NB4 (cell line): ENCODE measurements around the gene PSD.
A peak's percentile ranks its signal among the peaks of the same experiment; 100 is the strongest.
"Not testable (repeated sequence)": the region's sequence is repeated elsewhere in the genome, so short reads cannot be mapped to it uniquely, and the experiment has no call there.

Source experiments
- DNase-seq: peaks from one replicate; pipeline ENCODE4 v3.0.0; 2010; ENCODE audit warnings: low read depth
- H3K4me3 ChIP-seq: one replicate; pipeline ENCODE4 v1.5.1; 2011; ENCODE audit warnings: mild to moderate bottlenecking, low read depth, low read length, moderate library complexity
- MYC ChIP-seq: IDR thresholded peaks from 2 replicates; pipeline ENCODE4 v1.6.1; 2011; ENCODE audit warnings: low read depth, low read length
- POLR2A ChIP-seq: IDR thresholded peaks from 2 replicates; pipeline ENCODE4 v1.6.1; 2011; ENCODE audit warnings: mild to moderate bottlenecking; ENCODE audit not compliant: insufficient read length; ENCODE audit errors: extremely low read depth
- TF ChIP-seq, protein P1 (sequence below): IDR thresholded peaks from one replicate; pipeline ENCODE4 v1.5.1; 2012; ENCODE audit warnings: low read depth, low read length
- TF ChIP-seq, protein P2 (sequence below): IDR thresholded peaks from 2 replicates; pipeline ENCODE4 v1.6.1; 2011; ENCODE audit warnings: low read depth, low read length

Gene PSD

GRCh38 chr10:102462512-102463054 is 44.0 kb upstream of the PSD start:
- no peak for DNase-seq
- no peak overlapping the region for H3K4me3 ChIP-seq
- no peak for TF ChIP-seq POLR2A
- TF ChIP-seq, protein P1, sequence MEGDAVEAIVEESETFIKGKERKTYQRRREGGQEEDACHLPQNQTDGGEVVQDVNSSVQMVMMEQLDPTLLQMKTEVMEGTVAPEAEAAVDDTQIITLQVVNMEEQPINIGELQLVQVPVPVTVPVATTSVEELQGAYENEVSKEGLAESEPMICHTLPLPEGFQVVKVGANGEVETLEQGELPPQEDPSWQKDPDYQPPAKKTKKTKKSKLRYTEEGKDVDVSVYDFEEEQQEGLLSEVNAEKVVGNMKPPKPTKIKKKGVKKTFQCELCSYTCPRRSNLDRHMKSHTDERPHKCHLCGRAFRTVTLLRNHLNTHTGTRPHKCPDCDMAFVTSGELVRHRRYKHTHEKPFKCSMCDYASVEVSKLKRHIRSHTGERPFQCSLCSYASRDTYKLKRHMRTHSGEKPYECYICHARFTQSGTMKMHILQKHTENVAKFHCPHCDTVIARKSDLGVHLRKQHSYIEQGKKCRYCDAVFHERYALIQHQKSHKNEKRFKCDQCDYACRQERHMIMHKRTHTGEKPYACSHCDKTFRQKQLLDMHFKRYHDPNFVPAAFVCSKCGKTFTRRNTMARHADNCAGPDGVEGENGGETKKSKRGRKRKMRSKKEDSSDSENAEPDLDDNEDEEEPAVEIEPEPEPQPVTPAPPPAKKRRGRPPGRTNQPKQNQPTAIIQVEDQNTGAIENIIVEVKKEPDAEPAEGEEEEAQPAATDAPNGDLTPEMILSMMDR = no peak
- TF ChIP-seq, protein P2, sequence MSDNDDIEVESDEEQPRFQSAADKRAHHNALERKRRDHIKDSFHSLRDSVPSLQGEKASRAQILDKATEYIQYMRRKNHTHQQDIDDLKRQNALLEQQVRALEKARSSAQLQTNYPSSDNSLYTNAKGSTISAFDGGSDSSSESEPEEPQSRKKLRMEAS = no peak
- no peak for TF ChIP-seq MYC

DNA sequence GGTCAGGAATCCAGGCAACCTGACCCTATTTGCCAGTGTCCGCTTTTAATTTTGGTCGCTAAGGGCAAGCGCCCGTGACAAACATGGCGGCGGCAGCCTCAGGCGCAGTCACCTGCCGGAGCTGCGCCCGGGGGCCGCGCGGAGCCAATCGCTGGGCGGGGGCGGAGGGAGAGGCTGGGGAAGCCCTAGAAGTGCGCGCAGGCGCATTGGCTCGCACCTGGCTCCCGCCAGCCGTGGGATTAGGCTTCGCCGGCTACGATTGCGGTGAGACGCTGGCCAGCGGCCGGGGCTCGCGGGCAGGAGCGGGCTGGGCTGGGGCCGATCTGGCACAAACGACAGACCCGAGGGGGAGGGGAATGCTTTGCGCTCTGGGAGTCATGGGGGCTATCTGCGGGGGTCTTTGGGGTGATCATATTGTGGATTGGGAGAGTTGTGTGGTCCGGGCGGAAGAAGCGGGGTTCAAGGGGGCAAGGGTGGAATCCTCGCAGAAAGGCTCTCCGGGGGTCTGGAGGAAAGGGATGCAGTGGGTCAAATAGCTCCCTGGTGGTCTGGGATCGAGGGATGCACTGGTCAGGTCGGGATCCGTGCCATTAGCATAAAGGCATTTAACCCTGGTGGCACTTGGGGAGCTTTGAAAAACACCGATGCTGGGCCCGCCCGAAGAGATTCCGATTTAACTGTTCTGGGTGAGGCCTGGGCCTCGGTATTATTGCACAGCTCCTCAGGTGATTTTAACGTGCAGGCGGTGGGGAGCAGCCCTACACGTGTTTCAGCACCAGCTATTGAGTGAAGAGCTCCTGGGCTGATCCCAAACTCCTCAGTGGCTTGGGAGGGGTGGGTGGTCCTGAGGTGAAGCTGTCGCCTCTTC is 42.8 kb upstream of the PSD start:
- H3K4me3 ChIP-seq = peak overlapping the region; percentile 42
- DNase-seq = peak; percentile 90
- TF ChIP-seq MYC (no peak; the same call in 1 of the 2 replicates), POLR2A (no peak)
- TF ChIP-seq, protein P2 = peak; percentile 62

- H3K4me3 ChIP-seq = peak overlapping the region; percentile 42
- no peak for DNase-seq
- TF ChIP-seq MYC = no peak
- TF ChIP-seq, protein P1 = no peak
- TF ChIP-seq, protein P2 = no peak
- TF ChIP-seq POLR2A = no peak
Measured at GRCh38 chr10:102460836-102461186, 42.2 kb upstream of the PSD start.

- H3K4me3 ChIP-seq = no peak overlapping the region
- no peak for DNase-seq
- no peak for TF ChIP-seq POLR2A
- TF ChIP-seq, protein P1 = no peak
- no peak for TF ChIP-seq MYC
- TF ChIP-seq, protein P2 = no peak
Measured at GRCh38 chr10:102458656-102459055, 40.1 kb upstream of the PSD start.

GRCh38 chr10:102457591-102458150 is 39.1 kb upstream of the PSD start:
- H3K4me3 ChIP-seq = no peak overlapping the region
- no peak for DNase-seq
- TF ChIP-seq, protein P1 = no peak
- TF ChIP-seq MYC (no peak), POLR2A (no peak)
- TF ChIP-seq, protein P2 = no peak

DNA sequence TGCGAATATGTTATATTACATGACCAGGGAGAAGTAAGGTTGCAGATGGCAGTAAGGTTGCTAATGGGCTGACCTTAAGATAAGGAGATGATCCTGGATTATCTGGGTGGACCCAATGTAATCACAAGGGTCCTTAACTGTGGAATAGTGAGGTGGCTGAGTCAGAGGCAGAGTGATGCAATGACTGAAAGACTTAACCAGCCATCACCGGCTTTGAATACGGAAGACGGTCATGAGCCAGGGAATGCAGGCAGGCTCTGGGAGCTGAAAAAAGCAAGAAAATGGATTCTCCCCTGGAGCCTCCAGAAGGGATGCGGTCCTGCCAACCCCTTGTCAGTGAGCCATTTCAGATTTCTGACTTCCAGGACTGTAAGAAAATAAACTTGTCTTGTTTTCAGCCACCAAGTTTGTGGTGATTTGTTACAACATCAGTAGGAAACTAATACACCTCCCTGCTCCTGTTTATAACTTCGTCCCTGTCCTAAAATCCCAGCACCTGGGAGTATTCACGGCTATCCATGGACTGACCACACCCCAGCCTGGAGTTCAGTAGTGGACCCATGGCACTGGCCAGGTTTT is 37.4 kb upstream of the PSD start:
- H3K4me3 ChIP-seq = no peak overlapping the region
- peak; percentile 57 for DNase-seq
- TF ChIP-seq, protein P2 = no peak
- TF ChIP-seq POLR2A (no peak), MYC (no peak)
- TF ChIP-seq, protein P1 = no peak

DNA sequence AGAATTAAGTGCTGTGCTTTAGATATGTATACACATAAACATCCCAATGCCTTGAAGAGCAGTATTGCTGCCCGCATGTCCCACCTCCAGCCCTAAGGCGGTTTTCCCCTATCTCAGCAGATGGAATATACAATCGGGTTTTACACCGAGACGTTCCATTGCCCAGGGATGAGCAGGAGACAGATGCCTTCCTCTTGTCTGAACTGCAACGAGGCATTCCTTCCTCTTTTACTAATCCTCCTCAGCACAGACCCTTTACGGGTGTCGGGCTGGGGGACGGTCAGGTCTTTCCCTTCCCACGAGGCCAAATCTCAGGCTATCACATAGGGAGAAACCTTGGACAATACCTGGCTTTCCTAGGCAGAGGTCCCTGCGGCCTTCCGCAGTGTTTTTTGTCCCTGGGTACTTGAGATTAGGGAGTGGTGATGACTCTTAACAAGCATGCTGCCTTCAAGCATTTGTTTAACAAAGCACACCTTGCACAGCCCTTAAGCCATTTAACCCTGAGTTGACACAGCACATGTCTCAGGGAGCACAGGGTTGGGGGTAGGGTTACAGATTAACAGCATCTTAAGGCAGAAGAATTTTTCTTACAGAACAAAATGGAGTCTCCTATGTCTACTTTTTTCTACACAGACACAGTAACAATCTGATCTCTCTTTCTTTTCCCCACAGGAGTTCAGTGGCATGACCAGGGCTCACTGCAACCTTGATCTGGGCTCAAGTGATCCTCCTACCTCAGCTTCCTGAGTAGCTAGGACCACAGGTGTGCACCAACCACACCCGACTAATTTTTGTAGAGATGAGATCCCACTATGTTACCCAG is 36.3 kb upstream of the PSD start:
- not testable (repeated sequence) for H3K4me3 ChIP-seq, DNase-seq
